ENCODE results near the gene GCNT1. TPM values are rescaled to one million over a fixed set of nuclear protein-coding genes. Genes with fewer than 3 reads are reported as not detected.
"Not testable (repeated sequence)": the region's sequence is repeated elsewhere in the genome, so short reads cannot be mapped to it uniquely, and the experiment has no call there.

Gene GCNT1
- total RNA-seq, 2 donors from 2014 or later = 36.5 to 59.9 TPM

DNA sequence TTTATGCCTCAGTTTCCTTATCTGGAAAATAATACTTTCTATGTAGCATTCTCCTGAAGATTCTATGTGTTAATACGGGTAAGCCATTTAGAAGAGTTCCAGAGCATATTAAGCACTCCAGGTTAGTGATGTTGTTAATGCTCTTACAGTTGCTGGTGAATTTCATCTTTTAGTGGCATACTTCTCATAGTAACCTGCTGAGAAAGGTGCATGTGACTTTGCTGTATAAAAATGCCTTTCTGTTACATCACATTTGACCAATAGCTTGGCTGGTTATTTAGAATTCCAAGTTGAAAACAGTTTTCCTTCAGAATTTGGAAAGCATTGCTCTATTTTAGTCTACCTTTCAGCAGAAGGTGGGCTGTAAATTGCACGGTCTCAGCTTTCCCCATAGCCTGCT lies 27.2 kb downstream of the GCNT1 start:
- intact Hi-C loops (cut with DNase I) = no loop called here
- TF ChIP-seq, protein P1, sequence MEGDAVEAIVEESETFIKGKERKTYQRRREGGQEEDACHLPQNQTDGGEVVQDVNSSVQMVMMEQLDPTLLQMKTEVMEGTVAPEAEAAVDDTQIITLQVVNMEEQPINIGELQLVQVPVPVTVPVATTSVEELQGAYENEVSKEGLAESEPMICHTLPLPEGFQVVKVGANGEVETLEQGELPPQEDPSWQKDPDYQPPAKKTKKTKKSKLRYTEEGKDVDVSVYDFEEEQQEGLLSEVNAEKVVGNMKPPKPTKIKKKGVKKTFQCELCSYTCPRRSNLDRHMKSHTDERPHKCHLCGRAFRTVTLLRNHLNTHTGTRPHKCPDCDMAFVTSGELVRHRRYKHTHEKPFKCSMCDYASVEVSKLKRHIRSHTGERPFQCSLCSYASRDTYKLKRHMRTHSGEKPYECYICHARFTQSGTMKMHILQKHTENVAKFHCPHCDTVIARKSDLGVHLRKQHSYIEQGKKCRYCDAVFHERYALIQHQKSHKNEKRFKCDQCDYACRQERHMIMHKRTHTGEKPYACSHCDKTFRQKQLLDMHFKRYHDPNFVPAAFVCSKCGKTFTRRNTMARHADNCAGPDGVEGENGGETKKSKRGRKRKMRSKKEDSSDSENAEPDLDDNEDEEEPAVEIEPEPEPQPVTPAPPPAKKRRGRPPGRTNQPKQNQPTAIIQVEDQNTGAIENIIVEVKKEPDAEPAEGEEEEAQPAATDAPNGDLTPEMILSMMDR (IDR thresholded peaks at IDR 0.05) = no peak

DNA sequence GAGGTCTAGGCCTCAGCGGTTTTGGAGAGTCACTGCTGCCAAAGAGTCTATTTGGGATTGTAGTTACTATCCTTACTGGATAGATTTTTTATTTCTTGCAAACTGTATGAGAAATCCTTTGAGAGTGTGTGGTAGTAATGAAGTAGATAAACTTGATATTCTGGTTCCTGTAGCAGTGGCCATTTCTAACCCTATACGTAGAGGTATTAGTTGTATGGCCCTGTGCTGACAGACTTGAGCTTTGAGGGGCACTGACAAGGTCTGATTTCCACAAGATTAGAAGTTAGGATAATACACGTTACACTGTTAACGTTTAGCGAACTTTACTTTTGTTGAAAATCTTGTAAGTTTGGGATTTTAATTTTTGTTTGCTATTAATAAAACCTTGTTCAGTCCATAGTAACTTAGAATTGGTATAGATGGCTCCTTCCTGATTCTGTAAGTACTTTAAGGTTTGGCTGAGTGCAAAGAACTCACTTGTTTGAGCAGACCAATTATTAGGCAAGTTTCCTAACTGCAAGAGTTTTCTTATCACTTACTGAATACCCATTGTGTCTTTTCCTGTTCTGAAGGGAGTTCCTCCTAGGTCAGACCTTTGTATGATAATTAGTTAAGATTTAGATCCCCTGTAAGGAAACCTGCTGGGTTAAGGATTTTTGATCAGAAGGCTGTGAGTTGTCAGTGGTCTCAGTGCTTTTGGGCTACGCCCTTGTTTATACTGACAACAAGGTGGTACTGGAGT lies 31.4 kb downstream of the GCNT1 start:
- Histone ChIP-seq H3K9ac (ENCODE audit: low read depth in 2 of 2, low read length in 2 of 2) (no peak overlapping the region), H3K4me3 (no peak overlapping the region), H3K4me1 (no peaks in the 10 kb centered on the region), H3K9me3 (no peaks in the 10 kb centered on the region), H3K36me3 (no peaks in the 10 kb centered on the region), H3K27ac (no peak overlapping the region), H3K27me3 (no peaks in the 10 kb centered on the region)
- TF ChIP-seq, protein P1 (IDR thresholded peaks at IDR 0.05) = no peak
- intact Hi-C loops (cut with DNase I) = no loop called here
- DNase-seq = no peak

More for the DNA sequence above, 27.2 kb downstream of the GCNT1 start:
- H3K4me3 ChIP-seq = no peak overlapping the region
- H3K27ac ChIP-seq = no peak overlapping the region
- no peaks in the 10 kb centered on the region for H3K27me3 ChIP-seq
- H3K4me1 ChIP-seq = no peaks in the 10 kb centered on the region
- no peak overlapping the region for H3K9ac ChIP-seq (ENCODE audit: low read depth in 2 of 2, low read length in 2 of 2)
- H3K36me3 ChIP-seq = no peaks in the 10 kb centered on the region
- DNase-seq = no peak
- H3K9me3 ChIP-seq = no peaks in the 10 kb centered on the region

DNA sequence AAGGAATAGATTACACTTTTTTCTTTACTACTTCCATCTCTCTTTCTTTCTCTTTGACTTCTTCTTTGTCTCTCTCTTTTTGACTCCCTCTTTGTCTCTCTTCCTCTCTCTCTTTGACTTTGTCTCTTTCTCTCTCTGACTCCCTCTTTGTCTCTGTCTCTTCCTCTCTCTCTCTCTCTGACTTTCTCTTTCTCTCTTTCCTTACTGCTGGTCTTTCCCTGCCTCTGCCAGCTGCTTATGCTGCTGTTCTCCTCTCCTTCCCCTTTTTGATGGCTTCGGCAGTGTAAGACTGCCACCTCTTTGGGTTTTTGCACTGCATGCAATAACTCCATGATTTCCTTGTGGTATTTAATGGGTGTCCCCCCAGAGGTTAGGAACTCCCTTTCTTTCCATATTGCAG lies 32.1 kb downstream of the GCNT1 start:
- H3K27ac ChIP-seq; H3K4me3 ChIP-seq; H3K9ac ChIP-seq (ENCODE audit: low read depth in 2 of 2, low read length in 2 of 2); DNase-seq; H3K27me3 ChIP-seq; intact Hi-C loops (cut with DNase I); H3K4me1 ChIP-seq; H3K9me3 ChIP-seq; H3K36me3 ChIP-seq: not testable (repeated sequence)

DNA sequence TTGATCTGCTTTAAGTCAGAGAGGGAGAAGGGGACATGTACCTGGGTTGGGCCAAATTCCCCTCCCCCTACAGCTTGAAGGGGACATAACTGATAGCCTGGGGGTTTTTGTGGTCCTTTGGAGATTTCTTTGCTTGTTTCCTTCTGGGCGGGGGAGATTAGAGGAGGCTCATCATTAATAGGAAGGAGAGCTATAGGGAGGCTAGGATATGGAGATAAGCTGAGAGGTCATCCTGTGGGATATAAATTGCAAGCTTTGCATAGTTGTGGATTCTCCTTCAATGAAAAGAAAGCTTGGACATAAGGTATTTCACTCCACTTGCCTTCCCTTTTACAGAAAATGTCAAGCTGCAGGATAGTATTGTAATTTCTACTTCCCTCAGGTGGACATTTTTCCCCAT lies 34.5 kb downstream of the GCNT1 start:
- intact Hi-C loops (cut with DNase I); H3K36me3 ChIP-seq; H3K9ac ChIP-seq (ENCODE audit: low read depth in 2 of 2, low read length in 2 of 2); H3K27ac ChIP-seq; H3K4me1 ChIP-seq; H3K4me3 ChIP-seq; H3K27me3 ChIP-seq; H3K9me3 ChIP-seq; DNase-seq: not testable (repeated sequence)

DNA sequence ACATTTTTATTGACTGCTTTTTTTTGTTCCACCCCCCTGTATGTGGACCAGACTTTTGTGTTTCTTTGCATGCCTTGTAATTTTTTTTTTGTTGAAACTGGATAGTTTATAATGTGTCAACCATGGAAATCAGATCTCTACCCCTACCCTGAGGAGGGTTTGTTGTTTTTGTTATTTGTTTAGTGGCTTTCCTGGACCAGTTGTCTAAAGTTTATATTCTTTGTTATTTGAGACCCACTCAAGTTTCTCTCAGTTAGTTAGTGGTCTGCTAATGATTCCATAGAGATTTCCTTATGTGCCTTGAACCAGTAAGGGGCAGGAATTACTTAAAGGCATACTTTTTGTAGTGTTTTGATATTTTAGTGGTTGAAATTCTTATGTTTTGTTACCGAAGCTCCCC lies 41.1 kb downstream of the GCNT1 start:
- no peak overlapping the region for H3K27ac ChIP-seq
- no peaks in the 10 kb centered on the region for H3K27me3 ChIP-seq
- DNase-seq = no peak
- TF ChIP-seq, protein P1 (IDR thresholded peaks at IDR 0.05) = no peak
- no peak overlapping the region for H3K9ac ChIP-seq (ENCODE audit: low read depth in 2 of 2, low read length in 2 of 2)
- H3K9me3 ChIP-seq = no peaks in the 10 kb centered on the region
- intact Hi-C loops (cut with DNase I) = no loop called here
- H3K4me3 ChIP-seq = no peak overlapping the region
- no peaks in the 10 kb centered on the region for H3K4me1 ChIP-seq
- H3K36me3 ChIP-seq = peaks cover 3% of the 10 kb centered on the region

DNA sequence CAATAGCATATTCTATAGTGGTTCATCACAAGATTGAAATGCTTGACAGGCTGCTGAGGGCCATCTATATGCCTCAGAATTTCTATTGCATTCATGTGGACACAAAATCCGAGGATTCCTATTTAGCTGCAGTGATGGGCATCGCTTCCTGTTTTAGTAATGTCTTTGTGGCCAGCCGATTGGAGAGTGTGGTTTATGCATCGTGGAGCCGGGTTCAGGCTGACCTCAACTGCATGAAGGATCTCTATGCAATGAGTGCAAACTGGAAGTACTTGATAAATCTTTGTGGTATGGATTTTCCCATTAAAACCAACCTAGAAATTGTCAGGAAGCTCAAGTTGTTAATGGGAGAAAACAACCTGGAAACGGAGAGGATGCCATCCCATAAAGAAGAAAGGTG lies 43.8 kb downstream of the GCNT1 start:
- H3K27me3 ChIP-seq = no peaks in the 10 kb centered on the region
- no peak overlapping the region for H3K27ac ChIP-seq
- no peak overlapping the region for H3K4me3 ChIP-seq
- TF ChIP-seq, protein P1 (IDR thresholded peaks at IDR 0.05) = no peak
- no peak overlapping the region for H3K9ac ChIP-seq (ENCODE audit: low read depth in 2 of 2, low read length in 2 of 2)
- H3K4me1 ChIP-seq = no peaks in the 10 kb centered on the region
- no peak for DNase-seq
- H3K9me3 ChIP-seq = no peaks in the 10 kb centered on the region
- intact Hi-C loops (cut with DNase I) = no loop called here
- peaks cover 3% of the 10 kb centered on the region for H3K36me3 ChIP-seq
